Colonic mucosa (tissue), 4 donors: Measurements from ENCODE around the gene AFG3L2. TPM values are rescaled to one million over a fixed set of nuclear protein-coding genes. Genes with fewer than 3 reads are reported as not detected.
A peak's percentile ranks its signal among the peaks of the same experiment; 100 is the strongest.

Experiments
- DNase-seq: peaks from one replicate; pipeline ENCODE4 v3.0.0-alpha.2; 2020
- H3K27ac ChIP-seq: fragments of 200-600 bp; one replicate; pipeline ENCODE4 v1.8.0; 2021
- H3K27me3 ChIP-seq: fragments of 200-600 bp; one replicate; pipeline ENCODE4 v1.8.0; 2021
- H3K36me3 ChIP-seq: fragments of 200-600 bp; one replicate; pipeline ENCODE4 v1.8.0; 2021
- H3K4me1 ChIP-seq: fragments of 200-600 bp; one replicate; pipeline ENCODE4 v1.8.0; 2021; ENCODE audit warnings: mild to moderate bottlenecking
- H3K4me3 ChIP-seq: fragments of 200-600 bp; one replicate; pipeline ENCODE4 v1.8.0; 2021
- H3K9ac ChIP-seq, 2 donors: one replicate each; pipeline ENCODE4 v1.7.0; 2013; ENCODE audit warnings: control low read depth in 2 of 2, low read depth in 2 of 2, low read length in 2 of 2
- H3K9me3 ChIP-seq: fragments of 200-600 bp; one replicate; pipeline ENCODE4 v1.8.0; 2021
- intact Hi-C: fragments of 100-400 bp; cut with DNase I; formaldehyde crosslinking; loops from one replicate; pipeline ENCODE4 v1.14.1; 2022
- total RNA-seq, 2 donors: library from RNA; stranded (reverse); fragmentation: NEBNext Ultra II Directional in 1 of 2; extraction: Animal tissue kit (Norgen Biotek cat#: 25700) in 1 of 2; gene quantifications; one replicate each; pipeline ENCODE4 v1.2.1, GENCODE V29; 2021
- TF ChIP-seq, protein P1 (sequence below): fragments of 200-600 bp; IDR thresholded peaks from one replicate; pipeline ENCODE4 v1.8.0; 2022; ENCODE audit warnings: antibody characterized with exemption, mild to moderate bottlenecking
- donor health status: healthy.
- donor health status: DM: no; HTN: no; CAD: no.
- donor health status: DM: no; HTN: no; CAD: no.

The AFG3L2 gene
- total RNA-seq, 2 donors from 2014 or later: 94.3 to 112 TPM

DNA sequence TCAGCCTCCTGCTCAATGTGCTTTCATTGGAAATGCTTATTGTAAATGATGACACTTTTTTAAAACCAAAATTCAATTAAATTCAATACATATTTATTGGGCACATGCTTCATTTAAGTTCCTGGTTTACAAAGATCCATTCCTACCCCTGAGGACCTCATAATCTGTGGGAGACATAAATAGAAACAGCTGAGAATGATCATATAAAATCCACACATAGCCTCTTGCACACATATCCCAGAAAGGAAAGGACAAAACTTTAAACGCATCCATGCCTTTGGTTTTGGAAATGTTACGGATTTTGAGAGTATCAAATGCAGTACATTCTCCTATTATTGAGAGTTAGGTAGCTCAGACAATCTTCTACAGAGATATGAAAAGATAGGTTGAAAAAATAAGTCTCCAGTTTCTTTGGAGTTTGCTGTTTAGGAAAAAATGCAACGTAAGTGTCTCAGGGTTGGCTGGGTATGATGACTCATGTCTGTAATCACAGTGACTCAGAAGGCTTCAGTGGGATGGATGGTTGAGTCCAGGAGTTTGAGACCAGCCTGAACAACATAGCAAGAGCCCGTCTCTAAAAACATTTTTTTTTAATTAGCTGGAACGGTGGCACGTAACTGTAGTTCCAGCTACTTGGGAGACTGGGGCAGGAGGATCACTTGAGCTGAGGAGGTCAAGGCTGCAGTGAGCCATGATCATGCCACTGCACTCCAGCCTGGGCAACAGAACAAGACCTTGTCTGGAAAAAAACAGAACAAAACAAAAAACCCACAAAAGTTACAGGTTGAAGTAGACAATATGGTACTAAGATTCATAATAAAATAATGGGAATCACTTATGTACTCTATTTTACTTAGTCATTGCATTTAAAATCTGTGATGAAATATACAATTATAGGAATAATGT is 26.8 kb upstream of the AFG3L2 start:
- Histone ChIP-seq H3K27me3 (no peaks in the 10 kb centered on the region), H3K9ac (no peak overlapping the region), H3K4me1 (peaks cover 7% of the 10 kb centered on the region), H3K27ac (no peak overlapping the region), H3K9me3 (no peaks in the 10 kb centered on the region), H3K4me3 (no peak overlapping the region), H3K36me3 (no peaks in the 10 kb centered on the region)
- DNase-seq: no peak
- TF ChIP-seq, protein P1, sequence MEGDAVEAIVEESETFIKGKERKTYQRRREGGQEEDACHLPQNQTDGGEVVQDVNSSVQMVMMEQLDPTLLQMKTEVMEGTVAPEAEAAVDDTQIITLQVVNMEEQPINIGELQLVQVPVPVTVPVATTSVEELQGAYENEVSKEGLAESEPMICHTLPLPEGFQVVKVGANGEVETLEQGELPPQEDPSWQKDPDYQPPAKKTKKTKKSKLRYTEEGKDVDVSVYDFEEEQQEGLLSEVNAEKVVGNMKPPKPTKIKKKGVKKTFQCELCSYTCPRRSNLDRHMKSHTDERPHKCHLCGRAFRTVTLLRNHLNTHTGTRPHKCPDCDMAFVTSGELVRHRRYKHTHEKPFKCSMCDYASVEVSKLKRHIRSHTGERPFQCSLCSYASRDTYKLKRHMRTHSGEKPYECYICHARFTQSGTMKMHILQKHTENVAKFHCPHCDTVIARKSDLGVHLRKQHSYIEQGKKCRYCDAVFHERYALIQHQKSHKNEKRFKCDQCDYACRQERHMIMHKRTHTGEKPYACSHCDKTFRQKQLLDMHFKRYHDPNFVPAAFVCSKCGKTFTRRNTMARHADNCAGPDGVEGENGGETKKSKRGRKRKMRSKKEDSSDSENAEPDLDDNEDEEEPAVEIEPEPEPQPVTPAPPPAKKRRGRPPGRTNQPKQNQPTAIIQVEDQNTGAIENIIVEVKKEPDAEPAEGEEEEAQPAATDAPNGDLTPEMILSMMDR: no peak
- intact Hi-C loops: no loop called here

DNA sequence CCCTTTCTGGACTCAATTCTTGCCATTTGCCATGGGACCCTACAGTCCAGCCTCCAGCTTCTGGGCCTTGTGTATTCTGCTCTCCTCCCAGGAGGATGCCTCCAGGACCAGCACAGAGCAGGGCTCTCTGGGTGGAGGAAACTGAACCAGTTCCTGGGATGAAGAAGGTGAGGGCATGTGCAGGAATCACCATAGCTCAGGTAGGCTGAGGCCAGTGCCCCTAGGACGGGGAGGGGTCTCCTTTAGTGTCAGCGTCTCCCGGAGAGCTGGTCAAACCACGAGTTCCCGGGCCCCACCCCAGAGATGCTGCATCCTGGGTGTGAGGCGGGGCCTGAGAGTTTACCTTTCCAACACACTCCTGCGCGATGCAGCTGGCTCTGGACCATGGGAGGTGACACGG is 24.9 kb upstream of the AFG3L2 start:
- no peaks in the 10 kb centered on the region for H3K9me3 ChIP-seq
- no peak overlapping the region for H3K27ac ChIP-seq
- intact Hi-C loops: no loop called here
- DNase-seq: peak; percentile 45
- H3K36me3 ChIP-seq: no peaks in the 10 kb centered on the region
- H3K9ac ChIP-seq: no peak overlapping the region
- no peak overlapping the region for H3K4me3 ChIP-seq
- TF ChIP-seq, protein P1: no peak
- peaks cover 1% of the 10 kb centered on the region for H3K4me1 ChIP-seq
- no peaks in the 10 kb centered on the region for H3K27me3 ChIP-seq

DNA sequence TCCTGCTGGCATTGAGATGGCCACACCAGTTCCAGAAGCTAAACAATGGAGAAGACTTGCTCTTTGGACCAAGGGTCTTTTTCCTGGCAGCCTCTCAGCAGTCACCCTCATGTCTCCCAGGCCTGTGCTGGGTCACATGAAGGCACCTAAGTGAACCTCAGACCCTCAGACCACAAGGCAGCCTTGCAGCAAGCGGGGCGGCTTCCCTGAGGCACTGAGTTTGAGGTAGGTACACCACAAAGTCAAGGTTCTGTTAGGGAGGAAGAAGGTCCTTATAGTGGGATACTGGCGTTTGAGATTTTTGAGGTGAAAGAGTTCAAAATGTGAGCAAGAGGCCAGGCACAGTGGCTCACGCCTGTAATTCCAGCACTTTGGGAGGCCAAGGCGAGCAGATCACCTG is 22.2 kb upstream of the AFG3L2 start:
- intact Hi-C loops: loop anchor here (10.0 kb wide), 1 partner anchor 136 kb away; no protein-coding TSS in a partner anchor
- no peaks in the 10 kb centered on the region for H3K36me3 ChIP-seq
- no peak for DNase-seq

DNA sequence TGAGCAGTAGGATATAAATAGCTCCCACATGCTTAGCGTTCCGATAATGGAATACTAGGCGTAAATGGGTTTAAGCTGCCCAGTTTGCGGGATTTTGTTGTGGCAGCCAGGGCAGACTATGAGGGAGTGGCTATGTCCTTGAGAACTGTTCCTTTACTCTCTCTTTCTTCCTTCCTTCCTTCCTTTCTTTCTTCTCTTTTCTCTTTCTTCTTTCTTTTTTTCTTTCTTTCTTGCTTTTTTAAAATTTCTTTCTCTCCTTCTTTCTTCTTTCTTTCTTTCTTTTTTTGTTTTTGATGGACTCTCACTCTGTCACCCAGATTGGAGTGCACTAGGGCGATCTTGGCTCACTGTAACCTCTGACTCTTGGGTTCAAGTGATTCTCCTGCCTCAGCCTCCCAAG is 21.6 kb upstream of the AFG3L2 start:
- intact Hi-C loops: loop anchor here (10.0 kb wide), 1 partner anchor 136 kb away; no protein-coding TSS in a partner anchor
- Histone ChIP-seq H3K36me3 (no peaks in the 10 kb centered on the region), H3K4me3 (no peak overlapping the region), H3K4me1 (peaks cover 3% of the 10 kb centered on the region), H3K9ac (no peak overlapping the region), H3K27me3 (no peaks in the 10 kb centered on the region), H3K27ac (no peak overlapping the region), H3K9me3 (no peaks in the 10 kb centered on the region)
- TF ChIP-seq, protein P1: no peak
- no peak for DNase-seq

More for the DNA sequence above, 22.2 kb upstream of the AFG3L2 start:
- no peak overlapping the region for H3K4me3 ChIP-seq
- TF ChIP-seq, protein P1: no peak
- no peaks in the 10 kb centered on the region for H3K27me3 ChIP-seq
- H3K9me3 ChIP-seq: no peaks in the 10 kb centered on the region
- no peak overlapping the region for H3K27ac ChIP-seq
- H3K9ac ChIP-seq: no peak overlapping the region
- peaks cover 3% of the 10 kb centered on the region for H3K4me1 ChIP-seq

DNA sequence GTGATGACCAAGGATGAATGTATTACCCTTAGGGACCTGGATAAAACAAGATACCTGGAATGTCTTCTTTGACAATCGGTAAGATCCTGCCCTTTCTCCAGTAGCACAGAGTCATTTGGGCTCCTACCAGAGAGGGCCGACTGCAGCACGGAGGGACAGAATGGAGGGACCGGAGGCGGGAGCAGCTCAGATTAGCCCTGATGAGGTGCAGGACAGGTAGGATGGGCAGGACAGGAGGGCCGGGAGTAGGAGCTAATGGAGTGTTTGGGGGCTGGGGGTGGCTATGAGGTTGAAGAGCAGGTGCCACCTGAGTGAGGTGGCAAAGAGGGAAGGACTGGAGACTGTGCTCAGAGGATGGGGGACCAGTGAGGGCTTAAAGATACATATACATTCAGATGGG is 20.8 kb upstream of the AFG3L2 start:
- no peaks in the 10 kb centered on the region for H3K9me3 ChIP-seq
- H3K9ac ChIP-seq: no peak overlapping the region
- H3K27ac ChIP-seq: no peak overlapping the region
- H3K36me3 ChIP-seq: no peaks in the 10 kb centered on the region
- peaks cover 3% of the 10 kb centered on the region for H3K4me1 ChIP-seq
- H3K4me3 ChIP-seq: no peak overlapping the region
- intact Hi-C loops: loop anchor here (10.0 kb wide), 1 partner anchor 137 kb away; no protein-coding TSS in a partner anchor
- no peak for DNase-seq
- TF ChIP-seq, protein P1: no peak
- no peaks in the 10 kb centered on the region for H3K27me3 ChIP-seq
